ENCODE measurements around the gene ODAD3.

DNA sequence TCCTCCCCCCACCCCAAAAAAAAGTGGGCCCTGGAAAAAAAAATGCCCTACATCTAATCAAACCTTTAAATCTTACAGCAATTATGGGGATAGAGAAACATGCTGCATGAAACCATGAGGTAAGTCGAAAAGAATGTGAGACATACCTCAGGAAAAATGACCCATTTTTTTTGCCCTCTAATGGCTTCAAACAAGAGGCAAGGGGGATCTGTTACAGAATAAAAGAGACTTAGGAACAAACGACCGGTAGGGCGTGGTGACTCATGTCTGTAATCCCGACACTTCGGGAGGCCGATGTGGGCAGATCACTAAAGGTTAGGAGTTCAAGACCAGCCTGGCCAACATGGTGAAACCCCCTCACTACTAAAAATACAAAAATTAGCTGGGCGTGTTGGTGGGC is 24.2 kb downstream of the ODAD3 start:
- TF ChIP-seq, protein P1, sequence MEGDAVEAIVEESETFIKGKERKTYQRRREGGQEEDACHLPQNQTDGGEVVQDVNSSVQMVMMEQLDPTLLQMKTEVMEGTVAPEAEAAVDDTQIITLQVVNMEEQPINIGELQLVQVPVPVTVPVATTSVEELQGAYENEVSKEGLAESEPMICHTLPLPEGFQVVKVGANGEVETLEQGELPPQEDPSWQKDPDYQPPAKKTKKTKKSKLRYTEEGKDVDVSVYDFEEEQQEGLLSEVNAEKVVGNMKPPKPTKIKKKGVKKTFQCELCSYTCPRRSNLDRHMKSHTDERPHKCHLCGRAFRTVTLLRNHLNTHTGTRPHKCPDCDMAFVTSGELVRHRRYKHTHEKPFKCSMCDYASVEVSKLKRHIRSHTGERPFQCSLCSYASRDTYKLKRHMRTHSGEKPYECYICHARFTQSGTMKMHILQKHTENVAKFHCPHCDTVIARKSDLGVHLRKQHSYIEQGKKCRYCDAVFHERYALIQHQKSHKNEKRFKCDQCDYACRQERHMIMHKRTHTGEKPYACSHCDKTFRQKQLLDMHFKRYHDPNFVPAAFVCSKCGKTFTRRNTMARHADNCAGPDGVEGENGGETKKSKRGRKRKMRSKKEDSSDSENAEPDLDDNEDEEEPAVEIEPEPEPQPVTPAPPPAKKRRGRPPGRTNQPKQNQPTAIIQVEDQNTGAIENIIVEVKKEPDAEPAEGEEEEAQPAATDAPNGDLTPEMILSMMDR (IDR thresholded peaks at IDR 0.05), result no peak
- TF ChIP-seq POLR2A (IDR thresholded peaks at IDR 0.05), result no peak
